ENCODE measurements around the gene GAP43.
"Not testable (repeated sequence)": the region's sequence is repeated elsewhere in the genome, so short reads cannot be mapped to it uniquely, and the experiment has no call there.

Gene GAP43

GRCh38 chr3:115699706-115700105 is 76.4 kb downstream of the GAP43 start:
- DNase-seq: no peak

- no peak for DNase-seq
Observed at GRCh38 chr3:115702598-115702997, 79.3 kb downstream of the GAP43 start.

GRCh38 chr3:115704661-115705338 is 81.5 kb downstream of the GAP43 start:
- DNase-seq: no peak

- DNase-seq: no peak
Observed at GRCh38 chr3:115706311-115706829, 83.1 kb downstream of the GAP43 start.

- DNase-seq: no peak
Observed at GRCh38 chr3:115708540-115708939, 85.2 kb downstream of the GAP43 start.

- DNase-seq: no peak
Observed at GRCh38 chr3:115709093-115709492, 85.8 kb downstream of the GAP43 start.

GRCh38 chr3:115709931-115710330 is 86.6 kb downstream of the GAP43 start:
- no peak for DNase-seq

- no peak for DNase-seq
Observed at GRCh38 chr3:115710799-115711198, 87.5 kb downstream of the GAP43 start.

GRCh38 chr3:115712871-115713270 is 89.6 kb downstream of the GAP43 start:
- no peak for DNase-seq

GRCh38 chr3:115713284-115713683 is 90.0 kb downstream of the GAP43 start:
- no peak for DNase-seq

GRCh38 chr3:115715241-115715745 is 92.0 kb downstream of the GAP43 start:
- DNase-seq: no peak

- DNase-seq: no peak
Observed at GRCh38 chr3:115720983-115721382, 97.7 kb downstream of the GAP43 start.

GRCh38 chr3:115725800-115726199 is 102.5 kb downstream of the GAP43 start:
- DNase-seq: no peak

GRCh38 chr3:115727135-115727534 is 103.8 kb downstream of the GAP43 start:
- no peak for DNase-seq

GRCh38 chr3:115728013-115728412 is 104.7 kb downstream of the GAP43 start:
- no peak for DNase-seq

- not testable (repeated sequence) for DNase-seq
Observed at GRCh38 chr3:115736341-115736740, 113.0 kb downstream of the GAP43 start.

- DNase-seq: no peak
Observed at GRCh38 chr3:115741650-115742049, 118.3 kb downstream of the GAP43 start.

GRCh38 chr3:115744516-115744915 is 121.2 kb downstream of the GAP43 start:
- DNase-seq: not testable (repeated sequence)

- not testable (repeated sequence) for DNase-seq
Observed at GRCh38 chr3:115752978-115753377, 129.7 kb downstream of the GAP43 start.

- DNase-seq: no peak
Observed at GRCh38 chr3:115758076-115758763, 134.9 kb downstream of the GAP43 start.

GRCh38 chr3:115760716-115761115 is 137.4 kb downstream of the GAP43 start:
- no peak for DNase-seq

- DNase-seq: no peak
Observed at GRCh38 chr3:115761927-115762305, 138.6 kb downstream of the GAP43 start.

- DNase-seq: no peak
Observed at GRCh38 chr3:115766587-115767482, 143.5 kb downstream of the GAP43 start.

Measured in T-helper 9 cell (primary cell).